Suppressor macrophage treated with lipopolysaccharide for 4 hours (primary cell): ENCODE results near the gene SIGLEC9.
A peak's percentile ranks its signal among the peaks of the same experiment; 100 is the strongest.
"Not testable (repeated sequence)": the region's sequence is repeated elsewhere in the genome, so short reads cannot be mapped to it uniquely, and the experiment has no call there.

Experiments
- DNase-seq: peaks from one replicate; pipeline ENCODE4 v3.0.0-alpha.2; 2020

The SIGLEC9 gene

GRCh38 chr19:51125421-51126075 lies 842 bp downstream of the SIGLEC9 start:
- DNase-seq = no peak

- no peak for DNase-seq
Measured at GRCh38 chr19:51127032-51127431, 2.3 kb downstream of the SIGLEC9 start.

GRCh38 chr19:51127755-51128154 lies 3.0 kb downstream of the SIGLEC9 start:
- peak; percentile 96 for DNase-seq

- no peak for DNase-seq
Measured at GRCh38 chr19:51128227-51128626, 3.5 kb downstream of the SIGLEC9 start.

GRCh38 chr19:51129716-51130115 lies 5.0 kb downstream of the SIGLEC9 start:
- DNase-seq = no peak

GRCh38 chr19:51131780-51132680 lies 7.3 kb downstream of the SIGLEC9 start:
- DNase-seq = peak; percentile 66

GRCh38 chr19:51135004-51135403 lies 10.3 kb downstream of the SIGLEC9 start:
- DNase-seq = peak; percentile 75

GRCh38 chr19:51135986-51136762 lies 11.5 kb downstream of the SIGLEC9 start:
- peak; percentile 55 for DNase-seq

- peak; percentile 97 for DNase-seq
Measured at GRCh38 chr19:51136851-51137551, 12.3 kb downstream of the SIGLEC9 start.

GRCh38 chr19:51137792-51138425 lies 13.2 kb downstream of the SIGLEC9 start:
- DNase-seq = no peak

GRCh38 chr19:51138549-51138979 lies 13.9 kb downstream of the SIGLEC9 start:
- DNase-seq = peak; percentile 93

- DNase-seq = peak; percentile 87
Measured at GRCh38 chr19:51139299-51140014, 14.8 kb downstream of the SIGLEC9 start.

GRCh38 chr19:51140441-51140840 lies 15.7 kb downstream of the SIGLEC9 start:
- DNase-seq = no peak

- DNase-seq = no peak
Measured at GRCh38 chr19:51141181-51141580, 16.5 kb downstream of the SIGLEC9 start.

GRCh38 chr19:51142119-51142518 lies 17.4 kb downstream of the SIGLEC9 start, which contains the start of gene SIGLEC7:
Gene SIGLEC7 (plus strand): TSS chr19:51142301. CDS start chr19:51142370, 69 bp downstream.
- DNase-seq = peak; percentile 53

GRCh38 chr19:51142809-51143475 lies 18.2 kb downstream of the SIGLEC9 start:
- not testable (repeated sequence) for DNase-seq

GRCh38 chr19:51143486-51143885 lies 18.8 kb downstream of the SIGLEC9 start:
- DNase-seq = no peak

GRCh38 chr19:51144482-51145045 lies 19.9 kb downstream of the SIGLEC9 start:
- no peak for DNase-seq

- no peak for DNase-seq
Measured at GRCh38 chr19:51145916-51146493, 21.3 kb downstream of the SIGLEC9 start.

GRCh38 chr19:51146751-51147150 lies 22.0 kb downstream of the SIGLEC9 start:
- no peak for DNase-seq
